Glutamatergic neuron (in vitro differentiated cells): Measurements from ENCODE around the gene CELF2. TPM values are rescaled to one million over a fixed set of nuclear protein-coding genes. Genes with fewer than 3 reads are reported as not detected.

Source experiments
- DNase-seq: peaks from one replicate; pipeline ENCODE4 v3.0.0; 2022
- H3K27ac Mint-ChIP-seq: one replicate; pipeline ENCODE4 v1.8.0; 2020; ENCODE audit warnings: mild to moderate bottlenecking, mixed read lengths, inconsistent platforms; ENCODE audit not compliant: unreplicated experiment
- H3K27me3 Mint-ChIP-seq: one replicate; pipeline ENCODE4 v1.8.0; 2020; ENCODE audit warnings: mild to moderate bottlenecking, moderate library complexity, mixed read lengths, inconsistent platforms; ENCODE audit not compliant: unreplicated experiment
- H3K36me3 Mint-ChIP-seq: one replicate; pipeline ENCODE4 v1.8.0; 2020; ENCODE audit warnings: mild to moderate bottlenecking, mixed read lengths, inconsistent platforms; ENCODE audit not compliant: unreplicated experiment
- H3K4me1 Mint-ChIP-seq: one replicate; pipeline ENCODE4 v1.8.0; 2020; ENCODE audit warnings: mild to moderate bottlenecking, low read depth, mixed read lengths, inconsistent platforms; ENCODE audit not compliant: unreplicated experiment
- H3K4me3 Mint-ChIP-seq: one replicate; pipeline ENCODE4 v1.8.0; 2020; ENCODE audit warnings: mild to moderate bottlenecking, mixed read lengths, inconsistent platforms; ENCODE audit not compliant: unreplicated experiment
- H3K9me3 Mint-ChIP-seq: one replicate; pipeline ENCODE4 v1.8.0; 2020; ENCODE audit warnings: mild to moderate bottlenecking, moderate library complexity, mixed read lengths, inconsistent platforms; ENCODE audit not compliant: unreplicated experiment
- total RNA-seq: library from RNA; stranded (reverse); fragmentation: NEBNext Ultra II Directional; extraction: Animal tissue kit (Norgen Biotek cat#: 25700); gene quantifications from one replicate; pipeline ENCODE4 v1.2.1, GENCODE V29; 2021; ENCODE audit not compliant: unreplicated experiment
- TF ChIP-seq, protein P1 (sequence below): fragments of 200-600 bp; sonication (generic); IDR thresholded peaks from one replicate; pipeline ENCODE4 v1.5.0; 2021; ENCODE audit not compliant: partially characterized antibody, unreplicated experiment

The CELF2 gene
- total RNA-seq, 1 donor from 2014 or later: 47.4 TPM

DNA sequence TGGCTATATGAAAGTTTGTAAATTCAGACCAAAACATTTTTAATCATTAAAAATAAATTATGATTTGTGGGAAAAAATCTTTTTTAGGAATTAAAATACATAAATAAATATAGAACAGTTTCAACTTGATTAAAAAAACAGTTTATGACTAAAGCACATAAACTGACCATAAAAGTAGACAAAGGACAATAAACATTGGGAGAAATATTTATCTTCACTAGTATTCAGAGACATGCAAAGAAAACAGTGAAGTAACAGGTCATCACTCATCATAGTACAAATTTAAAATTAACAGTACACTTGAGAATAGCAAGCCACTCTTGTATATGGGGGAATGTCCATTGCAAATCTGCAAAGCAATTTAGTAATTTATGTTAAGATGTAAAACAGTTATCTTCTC, 28.0 kb upstream of the CELF2 start:
- H3K4me3 Mint-ChIP-seq: no peak overlapping the region
- peaks cover 11% of the 10 kb centered on the region for H3K36me3 Mint-ChIP-seq
- H3K27ac Mint-ChIP-seq: no peak overlapping the region
- DNase-seq: no peak
- TF ChIP-seq, protein P1, sequence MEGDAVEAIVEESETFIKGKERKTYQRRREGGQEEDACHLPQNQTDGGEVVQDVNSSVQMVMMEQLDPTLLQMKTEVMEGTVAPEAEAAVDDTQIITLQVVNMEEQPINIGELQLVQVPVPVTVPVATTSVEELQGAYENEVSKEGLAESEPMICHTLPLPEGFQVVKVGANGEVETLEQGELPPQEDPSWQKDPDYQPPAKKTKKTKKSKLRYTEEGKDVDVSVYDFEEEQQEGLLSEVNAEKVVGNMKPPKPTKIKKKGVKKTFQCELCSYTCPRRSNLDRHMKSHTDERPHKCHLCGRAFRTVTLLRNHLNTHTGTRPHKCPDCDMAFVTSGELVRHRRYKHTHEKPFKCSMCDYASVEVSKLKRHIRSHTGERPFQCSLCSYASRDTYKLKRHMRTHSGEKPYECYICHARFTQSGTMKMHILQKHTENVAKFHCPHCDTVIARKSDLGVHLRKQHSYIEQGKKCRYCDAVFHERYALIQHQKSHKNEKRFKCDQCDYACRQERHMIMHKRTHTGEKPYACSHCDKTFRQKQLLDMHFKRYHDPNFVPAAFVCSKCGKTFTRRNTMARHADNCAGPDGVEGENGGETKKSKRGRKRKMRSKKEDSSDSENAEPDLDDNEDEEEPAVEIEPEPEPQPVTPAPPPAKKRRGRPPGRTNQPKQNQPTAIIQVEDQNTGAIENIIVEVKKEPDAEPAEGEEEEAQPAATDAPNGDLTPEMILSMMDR: no peak
- H3K27me3 Mint-ChIP-seq: no peaks in the 10 kb centered on the region
- no peaks in the 10 kb centered on the region for H3K9me3 Mint-ChIP-seq
- H3K4me1 Mint-ChIP-seq: no peaks in the 10 kb centered on the region

DNA sequence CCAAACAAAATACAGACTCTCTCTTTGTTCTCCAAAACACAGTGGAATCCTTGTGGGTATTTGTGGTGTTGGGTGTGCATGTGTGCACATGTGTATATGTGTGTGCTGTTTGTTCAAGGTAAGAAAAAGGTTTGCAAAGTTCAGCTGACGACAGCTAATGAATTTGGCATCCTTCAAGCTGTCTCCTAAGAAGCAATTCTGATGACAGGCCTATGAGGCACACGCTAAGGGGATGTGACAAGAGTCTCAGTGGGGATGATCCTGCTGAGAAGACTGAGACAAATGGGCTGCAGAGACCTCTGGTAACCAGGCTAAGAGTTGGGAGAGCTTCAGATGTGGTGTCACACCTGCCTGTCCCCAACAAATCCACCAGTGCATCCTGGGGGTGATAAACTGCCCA, 26.5 kb upstream of the CELF2 start:
- Mint-ChIP-seq H3K27me3 (no peaks in the 10 kb centered on the region), H3K4me3 (no peak overlapping the region), H3K27ac (no peak overlapping the region), H3K9me3 (no peaks in the 10 kb centered on the region), H3K36me3 (peaks cover 11% of the 10 kb centered on the region), H3K4me1 (no peaks in the 10 kb centered on the region)
- DNase-seq: no peak
- TF ChIP-seq, protein P1: no peak

DNA sequence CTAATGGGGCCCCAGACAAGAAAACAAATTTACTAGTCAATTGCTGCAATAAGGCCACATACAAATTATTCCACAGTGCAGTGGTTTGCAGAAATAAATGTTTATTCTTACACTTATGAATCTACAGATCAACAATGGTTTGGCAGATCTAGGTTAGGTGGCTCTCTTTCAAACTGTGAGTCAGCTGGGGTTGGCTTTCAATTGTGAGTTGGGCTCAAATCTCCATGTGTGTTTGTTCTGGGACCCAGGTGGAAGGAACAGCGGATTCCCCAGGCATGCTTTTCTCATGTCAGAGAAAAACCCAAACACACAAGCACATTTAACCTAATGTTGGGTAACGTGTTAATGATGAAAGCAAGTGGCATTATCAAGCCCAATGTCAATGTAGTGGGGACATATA, 25.6 kb upstream of the CELF2 start:
- H3K27me3 Mint-ChIP-seq: no peaks in the 10 kb centered on the region
- H3K4me3 Mint-ChIP-seq: no peak overlapping the region
- DNase-seq: no peak
- no peak overlapping the region for H3K27ac Mint-ChIP-seq
- no peaks in the 10 kb centered on the region for H3K4me1 Mint-ChIP-seq
- H3K36me3 Mint-ChIP-seq: peaks cover 13% of the 10 kb centered on the region
- H3K9me3 Mint-ChIP-seq: no peaks in the 10 kb centered on the region
- TF ChIP-seq, protein P1: no peak

DNA sequence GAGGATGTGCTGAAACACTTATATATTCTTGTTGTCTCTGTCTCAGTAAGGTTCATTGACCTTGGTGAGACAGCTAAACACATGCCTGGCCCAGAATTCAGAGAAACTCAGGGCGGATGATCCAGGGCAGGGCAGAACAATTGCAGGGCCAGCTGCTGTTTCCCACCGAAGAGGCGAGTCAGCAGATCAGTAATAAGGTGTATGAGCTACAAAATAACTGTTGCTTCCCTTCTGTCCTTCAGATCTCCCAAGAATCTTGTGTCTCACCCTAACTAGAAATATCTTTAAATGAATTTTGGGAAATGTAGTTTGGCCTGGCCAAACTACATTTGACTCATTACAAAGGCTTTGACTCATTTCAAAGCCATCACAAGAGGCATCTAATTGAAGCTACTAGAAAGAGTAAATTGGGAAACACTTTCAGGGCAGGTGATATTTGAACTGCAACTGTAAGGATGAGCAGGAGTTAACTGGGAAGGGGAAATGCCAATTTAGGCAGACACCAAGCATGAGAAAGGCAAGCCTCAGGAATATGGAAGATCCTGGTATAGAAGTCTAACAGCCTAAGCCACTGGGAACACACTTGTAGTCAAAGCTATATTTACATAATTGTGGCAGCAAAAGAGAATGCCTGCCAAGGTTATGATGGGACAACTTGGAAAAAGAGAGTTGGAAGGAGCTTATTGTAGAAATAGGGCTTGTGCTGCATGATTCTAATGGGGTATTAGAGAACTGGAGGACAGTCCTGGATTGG, 24.5 kb upstream of the CELF2 start:
- peaks cover 4% of the 10 kb centered on the region for H3K9me3 Mint-ChIP-seq
- no peak overlapping the region for H3K27ac Mint-ChIP-seq
- H3K36me3 Mint-ChIP-seq: peaks cover 22% of the 10 kb centered on the region
- no peak for DNase-seq
- no peaks in the 10 kb centered on the region for H3K27me3 Mint-ChIP-seq
- H3K4me1 Mint-ChIP-seq: no peaks in the 10 kb centered on the region
- TF ChIP-seq, protein P1: no peak
- no peak overlapping the region for H3K4me3 Mint-ChIP-seq

DNA sequence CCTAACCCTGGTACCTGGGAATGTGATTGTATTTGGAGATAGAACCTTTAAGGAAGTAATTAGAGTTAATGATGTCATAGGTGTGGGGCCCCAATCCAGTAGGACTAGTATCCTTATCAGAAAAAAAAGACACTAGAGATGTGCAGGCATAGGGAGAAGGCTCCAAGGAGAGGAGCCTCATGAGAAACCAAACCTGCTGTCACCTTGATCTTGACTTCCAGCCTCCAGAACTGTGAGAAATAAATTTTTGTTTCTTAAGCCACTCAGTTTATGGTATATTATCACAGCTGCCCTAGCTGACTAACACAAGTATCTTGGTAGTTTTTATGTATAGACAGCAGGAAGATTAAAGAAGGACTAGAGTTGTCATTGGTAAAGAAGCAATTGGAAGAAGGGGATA, 23.9 kb upstream of the CELF2 start:
- TF ChIP-seq, protein P1: no peak
- peaks cover 22% of the 10 kb centered on the region for H3K36me3 Mint-ChIP-seq
- H3K4me3 Mint-ChIP-seq: no peak overlapping the region
- no peaks in the 10 kb centered on the region for H3K27me3 Mint-ChIP-seq
- no peak for DNase-seq
- no peak overlapping the region for H3K27ac Mint-ChIP-seq
- H3K9me3 Mint-ChIP-seq: peaks cover 5% of the 10 kb centered on the region
- H3K4me1 Mint-ChIP-seq: no peaks in the 10 kb centered on the region
